HepG2 (cell line): ENCODE data around the gene CYB5A. TPM values are rescaled to one million over a fixed set of nuclear protein-coding genes. Genes with fewer than 3 reads are reported as not detected.

Experiments used
- ARHGAP35 ChIP-seq: sonication (generic); formaldehyde crosslinking; IDR thresholded peaks from 2 replicates; pipeline ENCODE4 v1.9.0; 2022; ENCODE audit warnings: mild to moderate bottlenecking, inconsistent platforms, moderate library complexity, missing genetic modification reagents, borderline replicate concordance
- EHMT2 ChIP-seq: fragments of 200-600 bp; sonication (generic); IDR thresholded peaks from 2 replicates; pipeline ENCODE4 v1.7.0; 2017; ENCODE audit warnings: antibody characterized with exemption, low read depth, low read length, borderline replicate concordance
- ELF4 ChIP-seq: sonication (generic); formaldehyde crosslinking; IDR thresholded peaks from 2 replicates; pipeline ENCODE4 v1.5.0; 2020; ENCODE audit warnings: missing genetic modification reagents, mild to moderate bottlenecking, moderate library complexity, borderline replicate concordance
- FOXO1 ChIP-seq: sonication (generic); formaldehyde crosslinking; IDR thresholded peaks from 2 replicates; pipeline ENCODE4 v1.4.0; 2020; ENCODE audit warnings: missing genetic modification reagents
- POLR2G ChIP-seq: fragments of 200-400 bp; formaldehyde crosslinking; IDR thresholded peaks from 2 replicates; pipeline ENCODE4 v1.6.1; 2018; ENCODE audit warnings: mild to moderate bottlenecking, low read depth, low read length, moderate library complexity
- SOX6 ChIP-seq, 2 experiments: fragments of 450-650 bp in 1 of 2; sonication (generic) in 1 of 2; formaldehyde crosslinking in 1 of 2; IDR thresholded peaks; 2 replicates each; pipeline versions ENCODE4 v1.4.0 to v1.6.1; 2017 to 2020; ENCODE audit warnings: antibody characterized with exemption in 1 of 2, mild to moderate bottlenecking in 1 of 2, missing genetic modification reagents in 1 of 2
- STAT6 ChIP-seq: sonication (generic); formaldehyde crosslinking; IDR thresholded peaks from 2 replicates; pipeline ENCODE4 v1.4.0; 2020; ENCODE audit warnings: missing genetic modification reagents, mild to moderate bottlenecking, borderline replicate concordance
- TBL1XR1 ChIP-seq: fragments of 150-350 bp; IDR thresholded peaks from 2 replicates; pipeline ENCODE4 v1.6.1; 2014; ENCODE audit warnings: borderline replicate concordance, low read length; ENCODE audit not compliant: partially characterized antibody
- TBP ChIP-seq: sonication (generic); formaldehyde crosslinking; IDR thresholded peaks from 2 replicates; pipeline ENCODE4 v1.5.0; 2020; ENCODE audit warnings: missing genetic modification reagents
- TCF12 ChIP-seq, 2 experiments: fragments of 450-650 bp in 1 of 2; sonication (generic) in 1 of 2; formaldehyde crosslinking in 1 of 2; IDR thresholded peaks; 2 replicates each; pipeline versions ENCODE4 v1.6.1 to v1.8.0; 2017 to 2022; ENCODE audit warnings: antibody characterized with exemption in 1 of 2, mild to moderate bottlenecking in 1 of 2, missing genetic modification reagents in 1 of 2, moderate library complexity in 1 of 2
- ZFP36 ChIP-seq: fragments of 150-350 bp; IDR thresholded peaks from 2 replicates; pipeline ENCODE4 v1.6.1; 2018; ENCODE audit warnings: borderline replicate concordance, low read length, low read depth; ENCODE audit not compliant: partially characterized antibody
- ZHX2 ChIP-seq, 2 experiments: sonication (generic) in 1 of 2; formaldehyde crosslinking in 1 of 2; IDR thresholded peaks; 2 replicates each; pipeline versions ENCODE4 v1.6.1 to v1.9.0; 2014 to 2022; ENCODE audit warnings: antibody characterized with exemption in 1 of 2, borderline replicate concordance in 1 of 2, inconsistent platforms in 1 of 2, low read depth in 1 of 2, missing genetic modification reagents in 1 of 2
- ZNF839 ChIP-seq: sonication (generic); formaldehyde crosslinking; IDR thresholded peaks from 2 replicates; pipeline ENCODE4 v1.4.0; 2020; ENCODE audit warnings: missing genetic modification reagents, mild to moderate bottlenecking, borderline replicate concordance
- polyA plus RNA-seq, 8 experiments: library from polyadenylated mRNA; depleted of rRNA in 3 of 8; stranded (reverse) in 7 of 8; unstranded in 1 of 8; fragments of >200 nt; fragmentation: Illumina TruSeq in 4 of 8; extraction: Trizol in 4 of 8; gene quantifications; 2 replicates each; pipeline versions ENCODE4 v1.2.1 to v1.2.3, GENCODE V29; 2011 to 2016; ENCODE audit warnings: low read depth in 4 of 8, missing spikeins in 1 of 8, mixed read lengths in 1 of 8; ENCODE audit not compliant: insufficient read depth in 1 of 8
- total RNA-seq, 5 experiments: library from RNA; depleted of rRNA; stranded (reverse); fragments of >200 nt; fragmentation: Illumina TruSeq; extraction: Trizol; gene quantifications; 2 replicates each; pipeline ENCODE4 v1.2.3, GENCODE V29; 2016; ENCODE audit warnings: low read depth in 1 of 5
- TF ChIP-seq, protein P1 (sequence below): sonication (generic); IDR thresholded peaks from 2 replicates; pipeline ENCODE4 v1.6.1; 2016; ENCODE audit warnings: low read depth, borderline replicate concordance
- TF ChIP-seq, protein P2 (sequence below): sonication (generic); formaldehyde crosslinking; IDR thresholded peaks from 2 replicates; pipeline ENCODE4 v1.4.0; 2020; ENCODE audit warnings: missing genetic modification reagents

CYB5A gene
- total and polyA plus RNA-seq, 2 of the 13 experiments (the other 11 are each of a cell fraction or from before 2014, with no cell fraction given): 215 to 356 TPM

DNA sequence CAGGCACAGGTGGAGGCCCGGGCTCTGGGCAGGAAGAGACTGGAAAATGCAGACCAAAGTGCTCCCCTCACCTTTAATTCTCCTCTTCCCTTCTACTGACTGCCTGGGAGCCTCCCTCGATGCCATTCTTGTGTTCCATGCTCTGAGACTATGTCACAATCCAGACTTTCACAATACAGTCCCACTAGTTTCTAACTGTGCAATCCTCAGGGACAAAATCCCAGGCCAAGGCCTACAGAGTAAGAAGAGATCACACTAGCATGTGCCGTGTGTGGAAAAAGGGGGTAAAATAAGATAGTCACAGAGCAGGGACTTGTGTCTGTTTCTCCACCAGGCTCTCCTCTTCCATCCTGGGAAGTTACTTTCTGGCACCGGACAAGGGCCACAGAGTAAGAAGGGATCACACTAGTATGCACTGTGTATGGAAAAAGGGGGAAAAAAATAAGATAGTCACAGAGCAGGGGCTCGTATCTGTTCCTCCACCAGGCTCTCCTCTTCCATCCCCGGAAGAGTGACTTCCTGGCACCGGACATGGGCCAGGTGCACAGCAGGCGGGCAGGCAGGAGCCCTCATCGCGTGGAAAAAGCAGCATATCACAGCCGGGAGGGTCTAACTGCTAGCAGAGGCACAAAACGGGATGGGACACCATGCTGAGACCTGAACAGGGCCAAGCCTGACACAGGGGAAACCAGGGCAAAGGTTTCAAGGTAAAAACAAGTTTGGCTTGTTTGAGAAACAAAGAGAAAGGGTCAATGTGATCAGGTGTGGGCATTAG lies 9.6 kb downstream of the CYB5A start (continued):
- TF ChIP-seq ZHX2 (IDR thresholded peaks at IDR 0.05; ENCODE audit: low read depth) (no peak), ZHX2 (CRISPR knock-in tag; IDR thresholded peaks at IDR 0.05; ENCODE audit: borderline replicate concordance) (no peak), FOXO1 (CRISPR knock-in tag) (peak; percentile 33; the same call in 1 of the 2 replicates), SOX6 (IDR thresholded peaks at IDR 0.05) (no peak), SOX6 (CRISPR knock-in tag; IDR thresholded peaks at IDR 0.05) (no peak; the same call in 1 of the 2 replicates), ZFP36 (no peak), ZNF839 (no peak), TBL1XR1 (no peak), TCF12 (IDR thresholded peaks at IDR 0.05) (no peak), TCF12 (CRISPR knock-in tag; IDR thresholded peaks at IDR 0.05) (no peak), STAT6 (CRISPR knock-in tag) (no peak), ARHGAP35 (CRISPR knock-in tag) (no peak), TBP (CRISPR knock-in tag) (no peak), EHMT2 (no peak), ELF4 (CRISPR knock-in tag) (0 out of 2 replicates have a peak, but pooled peaks have one; percentile 54), POLR2G (no peak)
- TF ChIP-seq, protein P1, sequence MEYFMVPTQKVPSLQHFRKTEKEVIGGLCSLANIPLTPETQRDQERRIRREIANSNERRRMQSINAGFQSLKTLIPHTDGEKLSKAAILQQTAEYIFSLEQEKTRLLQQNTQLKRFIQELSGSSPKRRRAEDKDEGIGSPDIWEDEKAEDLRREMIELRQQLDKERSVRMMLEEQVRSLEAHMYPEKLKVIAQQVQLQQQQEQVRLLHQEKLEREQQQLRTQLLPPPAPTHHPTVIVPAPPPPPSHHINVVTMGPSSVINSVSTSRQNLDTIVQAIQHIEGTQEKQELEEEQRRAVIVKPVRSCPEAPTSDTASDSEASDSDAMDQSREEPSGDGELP: no peak; the same call in 1 of the 2 replicates
- TF ChIP-seq, protein P2, sequence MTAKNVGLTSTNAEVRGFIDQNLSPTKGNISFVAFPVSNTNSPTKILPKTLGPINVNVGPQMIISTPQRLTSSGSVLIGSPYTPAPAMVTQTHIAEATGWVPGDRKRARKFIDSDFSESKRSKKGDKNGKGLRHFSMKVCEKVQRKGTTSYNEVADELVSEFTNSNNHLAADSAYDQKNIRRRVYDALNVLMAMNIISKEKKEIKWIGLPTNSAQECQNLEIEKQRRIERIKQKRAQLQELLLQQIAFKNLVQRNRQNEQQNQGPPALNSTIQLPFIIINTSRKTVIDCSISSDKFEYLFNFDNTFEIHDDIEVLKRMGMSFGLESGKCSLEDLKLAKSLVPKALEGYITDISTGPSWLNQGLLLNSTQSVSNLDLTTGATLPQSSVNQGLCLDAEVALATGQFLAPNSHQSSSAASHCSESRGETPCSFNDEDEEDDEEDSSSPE (CRISPR knock-in tag): 0 out of 2 replicates have a peak, but pooled peaks have one; percentile 25
